WERI-Rb-1 (cell line): ENCODE measurements around the gene PPP1CC.
"Not testable (repeated sequence)": the region's sequence is repeated elsewhere in the genome, so short reads cannot be mapped to it uniquely, and the experiment has no call there.

Source experiments
- DNase-seq: peaks from one replicate; pipeline ENCODE4 v3.0.0-alpha.2; 2020
- H3K27ac ChIP-seq: fragments of 250-450 bp; sonication (Bioruptor Pico); 2 replicates; pipeline ENCODE4 v1.5.1; 2020; ENCODE audit warnings: mild to moderate bottlenecking, moderate library complexity
- H3K27me3 ChIP-seq: fragments of 250-450 bp; sonication (Bioruptor Pico); 2 replicates; pipeline ENCODE4 v1.5.1; 2021; ENCODE audit warnings: mild to moderate bottlenecking, low read depth, moderate library complexity; ENCODE audit not compliant: insufficient read depth, severe bottlenecking
- H3K36me3 ChIP-seq: fragments of 250-450 bp; sonication (Bioruptor Pico); 2 replicates; pipeline ENCODE4 v1.5.1; 2020; ENCODE audit warnings: mild to moderate bottlenecking, moderate library complexity
- H3K4me3 ChIP-seq: 2 replicates; pipeline ENCODE4 v1.5.1; 2011; ENCODE audit warnings: low read depth, mild to moderate bottlenecking, control low read depth, low read length
- H3K9me3 ChIP-seq: fragments of 250-450 bp; sonication (Bioruptor Pico); 2 replicates; pipeline ENCODE4 v1.5.1; 2021; ENCODE audit warnings: mild to moderate bottlenecking, moderate library complexity; ENCODE audit not compliant: severe bottlenecking
- TF ChIP-seq, protein P1 (sequence below): IDR thresholded peaks from 2 replicates; pipeline ENCODE4 v1.5.1; 2011; ENCODE audit warnings: low read depth, mild to moderate bottlenecking, control low read depth, inconsistent platforms, low read length

PPP1CC gene

DNA sequence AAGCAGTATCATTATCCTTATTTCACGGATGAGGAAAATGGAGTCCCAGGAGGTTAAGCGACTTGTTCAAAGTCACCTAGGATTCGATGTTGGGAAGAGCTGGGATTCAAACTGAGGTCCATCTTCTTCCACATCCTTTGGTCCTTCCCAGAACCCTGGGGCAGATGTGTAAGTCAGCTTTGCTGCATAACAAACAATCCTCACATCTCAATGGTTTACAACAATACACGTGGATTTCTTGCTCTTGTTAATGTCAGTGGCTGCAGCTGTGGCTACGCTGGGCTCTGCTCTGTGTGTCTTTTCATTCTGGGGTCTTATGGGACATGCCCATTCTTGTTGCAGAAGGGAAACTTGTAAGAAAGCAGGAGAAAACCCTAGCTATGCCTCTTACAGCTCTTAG lies 26.3 kb upstream of the PPP1CC start:
- DNase-seq = no peak
- TF ChIP-seq, protein P1, sequence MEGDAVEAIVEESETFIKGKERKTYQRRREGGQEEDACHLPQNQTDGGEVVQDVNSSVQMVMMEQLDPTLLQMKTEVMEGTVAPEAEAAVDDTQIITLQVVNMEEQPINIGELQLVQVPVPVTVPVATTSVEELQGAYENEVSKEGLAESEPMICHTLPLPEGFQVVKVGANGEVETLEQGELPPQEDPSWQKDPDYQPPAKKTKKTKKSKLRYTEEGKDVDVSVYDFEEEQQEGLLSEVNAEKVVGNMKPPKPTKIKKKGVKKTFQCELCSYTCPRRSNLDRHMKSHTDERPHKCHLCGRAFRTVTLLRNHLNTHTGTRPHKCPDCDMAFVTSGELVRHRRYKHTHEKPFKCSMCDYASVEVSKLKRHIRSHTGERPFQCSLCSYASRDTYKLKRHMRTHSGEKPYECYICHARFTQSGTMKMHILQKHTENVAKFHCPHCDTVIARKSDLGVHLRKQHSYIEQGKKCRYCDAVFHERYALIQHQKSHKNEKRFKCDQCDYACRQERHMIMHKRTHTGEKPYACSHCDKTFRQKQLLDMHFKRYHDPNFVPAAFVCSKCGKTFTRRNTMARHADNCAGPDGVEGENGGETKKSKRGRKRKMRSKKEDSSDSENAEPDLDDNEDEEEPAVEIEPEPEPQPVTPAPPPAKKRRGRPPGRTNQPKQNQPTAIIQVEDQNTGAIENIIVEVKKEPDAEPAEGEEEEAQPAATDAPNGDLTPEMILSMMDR = no peak
- Histone ChIP-seq H3K27me3 (no peaks in the 10 kb centered on the region), H3K36me3 (no peaks in the 10 kb centered on the region), H3K27ac (no peak overlapping the region), H3K4me3 (no peak overlapping the region), H3K9me3 (peaks cover 14% of the 10 kb centered on the region)

DNA sequence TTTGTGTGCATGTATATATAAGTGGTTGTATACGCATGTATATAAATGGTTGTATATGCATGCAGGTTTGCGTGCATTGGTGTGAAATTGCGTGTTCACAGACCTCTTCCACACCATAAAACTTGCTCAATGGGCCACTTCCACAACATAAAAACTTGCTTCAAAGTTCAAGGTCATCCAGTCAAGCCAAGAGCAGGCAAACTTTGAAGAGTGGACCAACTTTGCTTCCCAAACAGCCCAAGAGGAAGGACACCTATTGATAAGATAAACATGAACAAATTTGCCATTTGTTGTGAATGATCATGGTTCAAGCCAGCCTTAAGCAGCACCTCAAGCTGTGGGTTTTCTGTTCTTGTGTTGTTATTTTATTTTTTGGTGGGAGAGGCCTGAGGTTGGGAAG lies 25.2 kb upstream of the PPP1CC start:
- H3K27me3 ChIP-seq = no peaks in the 10 kb centered on the region
- no peak for DNase-seq
- H3K27ac ChIP-seq = no peak overlapping the region
- TF ChIP-seq, protein P1 = no peak
- no peaks in the 10 kb centered on the region for H3K36me3 ChIP-seq
- H3K9me3 ChIP-seq = peaks cover 14% of the 10 kb centered on the region
- no peak overlapping the region for H3K4me3 ChIP-seq

DNA sequence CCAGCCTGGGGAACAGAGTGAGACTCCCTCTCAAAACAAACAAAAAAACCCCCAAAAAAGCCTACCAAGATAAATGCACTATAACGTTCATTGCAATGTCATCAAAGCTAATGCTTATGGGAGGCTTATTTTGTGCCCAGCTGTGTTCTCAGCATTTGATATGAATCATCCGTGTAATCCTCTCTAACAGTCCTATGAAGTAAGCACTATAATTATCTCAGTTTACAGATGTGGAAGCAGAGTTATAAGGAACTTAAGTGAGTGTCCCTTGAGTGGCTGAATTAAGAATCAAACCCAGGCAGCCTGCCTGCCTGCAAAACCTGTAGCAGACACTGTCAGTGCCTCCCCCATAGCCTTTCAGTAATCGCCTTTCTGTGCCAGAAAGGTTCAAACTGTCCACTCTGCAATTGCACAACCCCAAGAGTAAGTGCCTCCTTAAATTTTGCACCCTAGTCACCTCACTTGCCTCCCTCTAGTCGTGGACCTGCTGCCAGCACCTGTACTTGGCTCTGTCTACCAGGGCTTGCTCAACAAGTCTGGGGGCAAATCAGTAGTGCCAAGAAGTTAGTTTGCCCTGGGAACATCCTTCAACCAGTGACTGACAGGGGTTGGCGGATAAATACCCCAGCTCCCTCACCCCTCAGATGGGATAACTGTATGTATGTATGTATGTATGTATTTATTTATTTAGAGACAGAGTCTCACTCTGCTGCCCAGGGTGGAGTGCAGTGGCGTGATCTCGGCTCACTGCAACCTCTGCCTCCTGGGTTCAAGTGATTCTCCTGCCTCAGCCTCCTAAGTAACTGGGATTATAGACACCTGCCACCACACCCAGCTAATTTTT lies 23.8 kb upstream of the PPP1CC start:
- Histone ChIP-seq H3K4me3 (no peak overlapping the region), H3K36me3 (no peaks in the 10 kb centered on the region), H3K27ac (no peak overlapping the region), H3K27me3 (no peaks in the 10 kb centered on the region), H3K9me3 (peaks cover 5% of the 10 kb centered on the region)
- TF ChIP-seq, protein P1 = no peak
- DNase-seq = no peak

DNA sequence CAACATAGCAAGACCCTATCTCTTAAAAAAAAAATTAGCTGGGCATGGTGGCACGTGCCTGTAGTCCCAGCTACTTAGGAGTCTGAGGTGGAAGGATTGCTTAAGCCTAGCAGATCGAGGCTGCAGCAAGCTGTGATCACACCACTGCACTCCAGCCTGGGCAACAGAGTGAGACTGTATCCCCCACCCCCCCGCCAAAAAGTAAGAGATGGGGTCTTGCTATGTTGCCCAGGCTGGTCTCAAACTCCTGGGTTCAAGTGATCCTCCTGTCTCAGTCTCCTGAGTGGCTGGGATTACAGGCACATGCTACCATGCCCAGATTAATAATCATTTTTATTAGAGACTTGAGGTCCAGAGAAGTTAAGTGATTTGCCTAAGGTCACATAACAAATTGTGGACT lies 22.9 kb upstream of the PPP1CC start:
- H3K4me3 ChIP-seq, H3K36me3 ChIP-seq, H3K27me3 ChIP-seq, DNase-seq, H3K9me3 ChIP-seq, H3K27ac ChIP-seq: not testable (repeated sequence)

DNA sequence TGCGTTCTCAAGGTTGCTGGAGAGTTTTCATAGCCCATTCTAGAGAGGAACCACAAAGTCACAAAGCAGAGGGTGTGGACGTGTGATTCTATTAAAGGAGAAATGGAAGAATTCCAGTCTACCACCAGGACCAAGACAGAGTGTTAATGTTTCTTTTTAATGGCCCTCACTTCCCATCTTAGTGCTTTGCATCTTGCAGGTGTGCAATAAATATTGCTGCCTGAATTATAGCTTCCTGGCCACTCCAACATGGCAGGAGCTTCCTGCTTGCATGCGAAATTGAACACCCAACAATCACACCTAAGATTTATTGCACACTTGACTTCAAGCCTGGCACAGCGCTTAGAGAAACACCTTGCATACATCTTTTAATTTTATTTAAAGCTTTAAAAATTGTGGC lies 22.4 kb upstream of the PPP1CC start:
- DNase-seq = no peak
- H3K27me3 ChIP-seq = no peaks in the 10 kb centered on the region
- H3K9me3 ChIP-seq = no peaks in the 10 kb centered on the region
- no peak overlapping the region for H3K4me3 ChIP-seq
- H3K36me3 ChIP-seq = no peaks in the 10 kb centered on the region
- no peak overlapping the region for H3K27ac ChIP-seq
- TF ChIP-seq, protein P1 = no peak

DNA sequence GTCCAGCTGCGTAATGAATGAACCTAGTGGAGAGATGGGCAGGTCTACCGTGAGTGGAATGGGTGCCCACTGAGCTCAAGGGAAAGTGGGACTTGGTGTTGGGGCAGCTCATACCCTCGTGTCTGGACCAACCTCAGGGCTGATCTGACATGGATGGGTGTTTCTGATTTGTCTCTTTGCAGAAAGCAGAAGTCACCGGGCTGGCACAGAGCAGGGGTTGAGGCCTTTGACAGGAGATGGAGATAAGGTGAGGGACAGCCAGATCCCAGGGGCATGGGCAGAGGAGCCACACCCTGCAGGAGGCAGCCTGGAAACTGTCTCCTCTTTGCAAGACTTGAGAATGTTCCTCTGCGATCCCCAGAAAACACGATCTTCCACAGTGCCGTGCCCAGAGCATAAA lies 20.9 kb upstream of the PPP1CC start:
- Histone ChIP-seq H3K9me3 (no peaks in the 10 kb centered on the region), H3K27ac (no peak overlapping the region), H3K36me3 (no peaks in the 10 kb centered on the region), H3K4me3 (no peak overlapping the region), H3K27me3 (no peaks in the 10 kb centered on the region)
- TF ChIP-seq, protein P1 = no peak
- no peak for DNase-seq
